Mesenchymal stem cell (in vitro differentiated cells and primary cell): ENCODE results near the gene ATG5.
A peak's percentile ranks its signal among the peaks of the same experiment; 100 is the strongest.

ENCODE experiments used
- DNase-seq: peaks from one replicate; pipeline ENCODE4 v3.0.0-alpha.2; 2013
- H2AFZ ChIP-seq: one replicate; pipeline ENCODE4 v1.6.1; 2013; ENCODE audit warnings: low read depth, mild to moderate bottlenecking, control low read depth, inconsistent platforms, low read length, moderate library complexity
- H2AK5ac ChIP-seq: 2 replicates; pipeline ENCODE4 v1.6.1; 2013; ENCODE audit warnings: low read length, moderate library complexity, mild to moderate bottlenecking, inconsistent platforms; ENCODE audit not compliant: severe bottlenecking
- H2BK120ac ChIP-seq: one replicate; pipeline ENCODE4 v1.6.1; 2013; ENCODE audit warnings: low read depth, mild to moderate bottlenecking, inconsistent platforms, low read length, moderate library complexity
- H2BK12ac ChIP-seq, 2 experiments: one replicate each; pipeline ENCODE4 v1.6.1; 2013; ENCODE audit warnings: inconsistent platforms in 2 of 2, low read length in 2 of 2, mild to moderate bottlenecking in 2 of 2, moderate library complexity in 2 of 2, control low read depth in 1 of 2
- H2BK15ac ChIP-seq: one replicate; pipeline ENCODE4 v1.6.1; 2013; ENCODE audit warnings: mild to moderate bottlenecking, low read depth, inconsistent platforms; ENCODE audit not compliant: poor library complexity, severe bottlenecking
- H2BK5ac ChIP-seq: 2 replicates; pipeline ENCODE4 v1.6.1; 2013; ENCODE audit warnings: low read depth, mild to moderate bottlenecking, low read length, control low read depth, inconsistent platforms; ENCODE audit not compliant: poor library complexity, severe bottlenecking
- H3K14ac ChIP-seq, 2 experiments: one replicate each; pipeline ENCODE4 v1.6.1; 2013; ENCODE audit warnings: inconsistent platforms in 2 of 2, low read length in 2 of 2, control low read depth in 1 of 2, mild to moderate bottlenecking in 1 of 2, moderate library complexity in 1 of 2
- H3K18ac ChIP-seq, 2 experiments: one replicate each; pipeline ENCODE4 v1.6.1; 2013; ENCODE audit warnings: inconsistent platforms in 2 of 2, low read length in 2 of 2, control low read depth in 1 of 2, low read depth in 1 of 2, mild to moderate bottlenecking in 1 of 2
- H3K23ac ChIP-seq, 2 experiments: one replicate each; pipeline ENCODE4 v1.6.1; 2013; ENCODE audit warnings: inconsistent platforms in 2 of 2, low read length in 2 of 2, mild to moderate bottlenecking in 2 of 2, moderate library complexity in 2 of 2, control low read depth in 1 of 2
- H3K27ac ChIP-seq: 2 replicates; pipeline ENCODE4 v1.5.1; 2013; ENCODE audit warnings: mild to moderate bottlenecking, moderate library complexity, low read length, control low read depth, inconsistent platforms; ENCODE audit not compliant: poor library complexity, severe bottlenecking
- H3K27me3 ChIP-seq, 2 experiments: 2 replicates each; pipeline versions ENCODE4 v1.6.1 to v1.7.0; 2013; ENCODE audit warnings: low read length in 2 of 2, mild to moderate bottlenecking in 2 of 2, moderate library complexity in 2 of 2, control low read depth in 1 of 2, inconsistent platforms in 1 of 2; ENCODE audit not compliant: control insufficient read depth in 1 of 2, insufficient read depth in 1 of 2
- H3K36me3 ChIP-seq, 2 experiments: 2 replicates each; pipeline versions ENCODE4 v1.6.1 to v1.7.0; 2013; ENCODE audit warnings: low read length in 2 of 2, control low read depth in 1 of 2, inconsistent platforms in 1 of 2, low read depth in 1 of 2, mild to moderate bottlenecking in 1 of 2; ENCODE audit not compliant: insufficient read depth in 2 of 2, control insufficient read depth in 1 of 2
- H3K4ac ChIP-seq, 2 experiments: one replicate each; pipeline ENCODE4 v1.6.1; 2013; ENCODE audit warnings: inconsistent platforms in 2 of 2, low read length in 2 of 2, mild to moderate bottlenecking in 2 of 2, moderate library complexity in 2 of 2, control low read depth in 1 of 2, low read depth in 1 of 2
- H3K4me1 ChIP-seq: 2 replicates; pipeline ENCODE4 v1.6.1; 2013; ENCODE audit warnings: low read depth, low read length, control low read depth; ENCODE audit not compliant: control insufficient read depth, insufficient read depth
- H3K4me2 ChIP-seq: 2 replicates; pipeline ENCODE4 v1.6.1; 2013; ENCODE audit warnings: low read length, mild to moderate bottlenecking, inconsistent platforms; ENCODE audit not compliant: poor library complexity, severe bottlenecking
- H3K4me3 ChIP-seq, 2 experiments: 2 replicates each; pipeline versions ENCODE4 v1.5.1 to v1.7.0; 2013; ENCODE audit warnings: low read length in 2 of 2, mild to moderate bottlenecking in 2 of 2, control low read depth in 1 of 2, low read depth in 1 of 2; ENCODE audit not compliant: insufficient read depth in 1 of 2
- H3K79me1 ChIP-seq: replicated peaks from 2 replicates; pipeline ENCODE4 v1.6.1; 2013; ENCODE audit warnings: mild to moderate bottlenecking, control low read depth, low read length, inconsistent platforms; ENCODE audit not compliant: poor library complexity, severe bottlenecking
- H3K9ac ChIP-seq: 2 replicates; pipeline ENCODE4 v1.7.0; 2013; ENCODE audit warnings: mild to moderate bottlenecking, low read length, moderate library complexity
- H3K9me3 ChIP-seq: 2 replicates; pipeline ENCODE4 v1.7.0; 2013; ENCODE audit warnings: mild to moderate bottlenecking, low read length; ENCODE audit not compliant: control insufficient read depth
- H4K8ac ChIP-seq: one replicate; pipeline ENCODE4 v1.6.1; 2013; ENCODE audit warnings: inconsistent platforms, mild to moderate bottlenecking, low read length, moderate library complexity
- H4K91ac ChIP-seq: one replicate; pipeline ENCODE4 v1.6.1; 2013; ENCODE audit warnings: mild to moderate bottlenecking, low read length, inconsistent platforms
- WGBS: methylation state at CpG from one replicate; pipeline ENCODE4 v1.1.7; 2013; ENCODE audit warnings: mixed read lengths; 5-methylcytosine and 5-hydroxymethylcytosine counted together

The ATG5 gene

GRCh38 chr6:106194949-106195921, 130.3 kb downstream of the ATG5 start:
- H3K36me3 ChIP-seq = peaks cover 0 to 3% of the 10 kb centered on the region in 2 experiments
- H2AFZ ChIP-seq = no peak overlapping the region
- H3K4me2 ChIP-seq = no peak overlapping the region
- no peak overlapping the region for H3K4ac ChIP-seq
- no peak overlapping the region for H2BK15ac ChIP-seq
- no peak for DNase-seq
- peaks cover 3% of the 10 kb centered on the region for H3K79me1 ChIP-seq
- H2AK5ac ChIP-seq = no peak overlapping the region
- no peak overlapping the region for H3K9ac ChIP-seq
- H4K8ac ChIP-seq = no peak overlapping the region
- H3K27me3 ChIP-seq = no peaks in the 10 kb centered on the region
- no peak overlapping the region for H3K23ac ChIP-seq
- no peak overlapping the region for H3K4me3 ChIP-seq
- no peak overlapping the region for H2BK120ac ChIP-seq
- WGBS = over 99% methylated on average over 4 of the region's 7 CpGs
- H2BK12ac ChIP-seq = no peak overlapping the region
- no peaks in the 10 kb centered on the region for H3K9me3 ChIP-seq
- no peak overlapping the region for H4K91ac ChIP-seq
- no peak overlapping the region for H3K18ac ChIP-seq
- H3K4me1 ChIP-seq = no peaks in the 10 kb centered on the region
- no peak overlapping the region for H2BK5ac ChIP-seq
- no peak overlapping the region for H3K27ac ChIP-seq
- H3K14ac ChIP-seq = no peak overlapping the region

GRCh38 chr6:106192824-106193223, 132.7 kb downstream of the ATG5 start:
- no peak overlapping the region for H3K4me3 ChIP-seq
- peaks cover 3% of the 10 kb centered on the region for H3K79me1 ChIP-seq
- H3K18ac ChIP-seq = no peak overlapping the region
- no peak overlapping the region for H2BK15ac ChIP-seq
- no peak overlapping the region for H3K23ac ChIP-seq
- H2BK120ac ChIP-seq = no peak overlapping the region
- H2AK5ac ChIP-seq = no peak overlapping the region
- H2BK12ac ChIP-seq = no peak overlapping the region
- H2AFZ ChIP-seq = no peak overlapping the region
- no peak overlapping the region for H4K8ac ChIP-seq
- H3K14ac ChIP-seq = no peak overlapping the region
- H2BK5ac ChIP-seq = no peak overlapping the region
- no peak overlapping the region for H3K4me2 ChIP-seq
- H4K91ac ChIP-seq = no peak overlapping the region
- no peak overlapping the region for H3K4ac ChIP-seq
- no peak overlapping the region for H3K27ac ChIP-seq
- H3K9me3 ChIP-seq = no peaks in the 10 kb centered on the region
- DNase-seq = peak; percentile 43
- H3K9ac ChIP-seq = peak overlapping the region; percentile 37
- no peaks in the 10 kb centered on the region for H3K27me3 ChIP-seq
- H3K4me1 ChIP-seq = no peaks in the 10 kb centered on the region
- peaks cover 0 to 3% of the 10 kb centered on the region in 2 experiments for H3K36me3 ChIP-seq
- 0% methylated on average over 2 of the region's 4 CpGs for WGBS

GRCh38 chr6:106188104-106188794, 137.3 kb downstream of the ATG5 start:
- no peak overlapping the region for H3K14ac ChIP-seq
- WGBS = no CpG with 5 or more reads among the region's 1 CpG
- no peak overlapping the region for H2BK120ac ChIP-seq

GRCh38 chr6:106187424-106187982, 138.1 kb downstream of the ATG5 start:
- WGBS = no CpG with 5 or more reads among the region's 1 CpG
- H3K4me1 ChIP-seq = no peaks in the 10 kb centered on the region

More at GRCh38 chr6:106188104-106188794, 137.3 kb downstream of the ATG5 start:
- Histone ChIP-seq H3K27me3 (no peaks in the 10 kb centered on the region), H4K8ac (no peak overlapping the region), H2AK5ac (no peak overlapping the region), H3K23ac (no peak overlapping the region), H3K18ac (no peak overlapping the region), H2AFZ (no peak overlapping the region), H3K9me3 (no peaks in the 10 kb centered on the region), H2BK15ac (no peak overlapping the region), H3K4ac (no peak overlapping the region), H3K9ac (no peak overlapping the region), H2BK5ac (no peak overlapping the region), H3K36me3 (peaks cover 3 to 14% of the 10 kb centered on the region in 2 experiments), H3K4me1 (no peaks in the 10 kb centered on the region), H3K4me3 (no peak overlapping the region), H3K27ac (no peak overlapping the region), H3K79me1 (peaks cover 4% of the 10 kb centered on the region), H3K4me2 (no peak overlapping the region), H4K91ac (no peak overlapping the region), H2BK12ac (no peak overlapping the region)
- no peak for DNase-seq

More at GRCh38 chr6:106187424-106187982, 138.1 kb downstream of the ATG5 start:
- H3K18ac ChIP-seq = no peak overlapping the region
- DNase-seq = no peak
- no peak overlapping the region for H2AFZ ChIP-seq
- no peak overlapping the region for H4K8ac ChIP-seq
- H2BK15ac ChIP-seq = no peak overlapping the region
- H3K36me3 ChIP-seq = peaks cover 3 to 14% of the 10 kb centered on the region in 2 experiments
- H3K27ac ChIP-seq = no peak overlapping the region
- no peak overlapping the region for H4K91ac ChIP-seq
- no peaks in the 10 kb centered on the region for H3K9me3 ChIP-seq
- no peak overlapping the region for H3K23ac ChIP-seq
- H2AK5ac ChIP-seq = no peak overlapping the region
- no peak overlapping the region for H3K14ac ChIP-seq
- H3K4ac ChIP-seq = no peak overlapping the region
- no peaks in the 10 kb centered on the region for H3K27me3 ChIP-seq
- no peak overlapping the region for H3K4me3 ChIP-seq
- no peak overlapping the region for H2BK5ac ChIP-seq
- no peak overlapping the region for H2BK12ac ChIP-seq
- no peak overlapping the region for H3K9ac ChIP-seq
- peaks cover 4% of the 10 kb centered on the region for H3K79me1 ChIP-seq
- no peak overlapping the region for H3K4me2 ChIP-seq
- no peak overlapping the region for H2BK120ac ChIP-seq
